Endodermal cell (in vitro differentiated cells): ENCODE data around the gene LIPG. TPM values are rescaled to one million over a fixed set of nuclear protein-coding genes. Genes with fewer than 3 reads are reported as not detected.
A peak's percentile ranks its signal among the peaks of the same experiment; 100 is the strongest.

Experiments used
- DNase-seq: peaks from one replicate; pipeline ENCODE4 v3.0.0-alpha.2; 2017
- H3K27ac ChIP-seq: 2 replicates; pipeline ENCODE4 v1.5.1; 2013; ENCODE audit warnings: mild to moderate bottlenecking, low read depth, low read length, moderate library complexity
- H3K27me3 ChIP-seq: 2 replicates; pipeline ENCODE4 v1.6.1; 2013; ENCODE audit warnings: mild to moderate bottlenecking, low read length, moderate library complexity; ENCODE audit not compliant: insufficient read depth, control insufficient read depth, poor library complexity, severe bottlenecking
- H3K36me3 ChIP-seq: 2 replicates; pipeline ENCODE4 v1.7.0; 2013; ENCODE audit warnings: mild to moderate bottlenecking, low read length, moderate library complexity; ENCODE audit not compliant: control insufficient read depth, insufficient read depth
- H3K4me1 ChIP-seq: one replicate; pipeline ENCODE4 v1.7.0; 2013; ENCODE audit warnings: low read length; ENCODE audit not compliant: control insufficient read depth, insufficient read depth
- H3K4me3 ChIP-seq: 2 replicates; pipeline ENCODE4 v1.5.1; 2013; ENCODE audit warnings: mild to moderate bottlenecking, low read length, moderate library complexity
- H3K9ac ChIP-seq: 2 replicates; pipeline ENCODE4 v1.6.1; 2013; ENCODE audit warnings: mild to moderate bottlenecking, low read length, moderate library complexity; ENCODE audit not compliant: poor library complexity, severe bottlenecking; ENCODE audit errors: extremely low read depth
- H3K9me3 ChIP-seq: 2 replicates; pipeline ENCODE4 v1.6.1; 2013; ENCODE audit warnings: mild to moderate bottlenecking, low read length, moderate library complexity; ENCODE audit not compliant: control insufficient read depth
- H3K27ac Mint-ChIP-seq: 2 replicates; pipeline ENCODE4 v1.8.0; 2020; ENCODE audit warnings: mixed read lengths
- H3K27me3 Mint-ChIP-seq: 2 replicates; pipeline ENCODE4 v1.8.0; 2021; ENCODE audit warnings: mild to moderate bottlenecking, mixed read lengths; ENCODE audit not compliant: insufficient read depth
- H3K36me3 Mint-ChIP-seq: 2 replicates; pipeline ENCODE4 v1.8.0; 2020; ENCODE audit warnings: low read depth, mixed read lengths
- H3K4me1 Mint-ChIP-seq: 2 replicates; pipeline ENCODE4 v1.8.0; 2020; ENCODE audit warnings: mixed read lengths
- H3K4me3 Mint-ChIP-seq: 2 replicates; pipeline ENCODE4 v1.8.0; 2020; ENCODE audit warnings: mild to moderate bottlenecking, moderate library complexity, mixed read lengths
- H3K9me3 Mint-ChIP-seq: 2 replicates; pipeline ENCODE4 v1.8.0; 2020; ENCODE audit warnings: mild to moderate bottlenecking, mixed read lengths
- WGBS, 2 experiments: methylation state at CpG; one replicate each; pipeline versions ENCODE4 v1.1.5 to v1.1.7; 2013; ENCODE audit warnings: missing lambda C conversion rate in 2 of 2, mixed read lengths in 1 of 2; ENCODE audit not compliant: insufficient coverage in 1 of 2, insufficient read length in 1 of 2; 5-methylcytosine and 5-hydroxymethylcytosine counted together
- total RNA-seq, 2 donors: library from RNA; stranded (reverse); fragmentation: NEBNext Ultra II Directional in 1 of 2; extraction: Animal tissue kit (Norgen Biotek cat#: 25700) in 1 of 2; gene quantifications; 2 replicates in 1 of 2; 3 replicates in 1 of 2; pipeline ENCODE4 v1.2.1, GENCODE V29; 2021
- TF ChIP-seq, protein P1 (sequence below): fragments of 200-600 bp; sonication (generic); conservative IDR thresholded peaks from 2 replicates; pipeline ENCODE4 v1.5.0; 2021; ENCODE audit warnings: antibody characterized with exemption, mild to moderate bottlenecking

The LIPG gene
- total RNA-seq, 2 donors from 2014 or later: 4.0 to 5.0 TPM

DNA sequence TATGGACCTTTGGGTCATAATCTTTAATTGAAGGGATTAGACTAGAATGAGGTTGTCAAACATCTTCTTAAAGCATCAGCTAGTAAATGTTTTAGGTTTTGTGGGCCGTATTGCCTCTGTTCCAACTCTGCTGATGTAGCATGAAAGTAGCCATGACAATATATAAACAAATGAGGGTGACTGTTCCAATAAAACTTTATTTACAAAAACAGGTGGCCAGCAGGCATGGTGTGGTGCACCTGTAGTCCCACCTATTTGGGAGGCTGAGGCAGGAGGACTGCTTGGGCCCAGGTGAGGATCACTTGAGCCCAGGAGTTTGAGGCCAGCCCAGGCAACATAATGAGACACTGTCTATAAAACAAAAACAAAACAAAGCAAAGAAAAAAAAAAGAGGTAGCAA is 18.4 kb downstream of the LIPG start:
- Histone ChIP-seq H3K4me1 (no peaks in the 10 kb centered on the region), H3K4me3 (no peak overlapping the region), H3K36me3 (no peaks in the 10 kb centered on the region), H3K27me3 (no peaks in the 10 kb centered on the region), H3K9ac (no peak overlapping the region), H3K9me3 (no peaks in the 10 kb centered on the region), H3K27ac (no peak overlapping the region)
- H3K4me3 Mint-ChIP-seq: no peak overlapping the region
- H3K9me3 Mint-ChIP-seq: peaks cover 14% of the 10 kb centered on the region
- peaks cover 12% of the 10 kb centered on the region for H3K36me3 Mint-ChIP-seq
- peaks cover 5% of the 10 kb centered on the region for H3K4me1 Mint-ChIP-seq
- WGBS, 2 experiments: 89 to 100% methylated on average over 1 of the region's 1 CpG
- H3K27me3 Mint-ChIP-seq: peaks cover 10% of the 10 kb centered on the region
- peak; percentile 10 for DNase-seq
- H3K27ac Mint-ChIP-seq: no peak overlapping the region
- TF ChIP-seq, protein P1, sequence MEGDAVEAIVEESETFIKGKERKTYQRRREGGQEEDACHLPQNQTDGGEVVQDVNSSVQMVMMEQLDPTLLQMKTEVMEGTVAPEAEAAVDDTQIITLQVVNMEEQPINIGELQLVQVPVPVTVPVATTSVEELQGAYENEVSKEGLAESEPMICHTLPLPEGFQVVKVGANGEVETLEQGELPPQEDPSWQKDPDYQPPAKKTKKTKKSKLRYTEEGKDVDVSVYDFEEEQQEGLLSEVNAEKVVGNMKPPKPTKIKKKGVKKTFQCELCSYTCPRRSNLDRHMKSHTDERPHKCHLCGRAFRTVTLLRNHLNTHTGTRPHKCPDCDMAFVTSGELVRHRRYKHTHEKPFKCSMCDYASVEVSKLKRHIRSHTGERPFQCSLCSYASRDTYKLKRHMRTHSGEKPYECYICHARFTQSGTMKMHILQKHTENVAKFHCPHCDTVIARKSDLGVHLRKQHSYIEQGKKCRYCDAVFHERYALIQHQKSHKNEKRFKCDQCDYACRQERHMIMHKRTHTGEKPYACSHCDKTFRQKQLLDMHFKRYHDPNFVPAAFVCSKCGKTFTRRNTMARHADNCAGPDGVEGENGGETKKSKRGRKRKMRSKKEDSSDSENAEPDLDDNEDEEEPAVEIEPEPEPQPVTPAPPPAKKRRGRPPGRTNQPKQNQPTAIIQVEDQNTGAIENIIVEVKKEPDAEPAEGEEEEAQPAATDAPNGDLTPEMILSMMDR: no peak

DNA sequence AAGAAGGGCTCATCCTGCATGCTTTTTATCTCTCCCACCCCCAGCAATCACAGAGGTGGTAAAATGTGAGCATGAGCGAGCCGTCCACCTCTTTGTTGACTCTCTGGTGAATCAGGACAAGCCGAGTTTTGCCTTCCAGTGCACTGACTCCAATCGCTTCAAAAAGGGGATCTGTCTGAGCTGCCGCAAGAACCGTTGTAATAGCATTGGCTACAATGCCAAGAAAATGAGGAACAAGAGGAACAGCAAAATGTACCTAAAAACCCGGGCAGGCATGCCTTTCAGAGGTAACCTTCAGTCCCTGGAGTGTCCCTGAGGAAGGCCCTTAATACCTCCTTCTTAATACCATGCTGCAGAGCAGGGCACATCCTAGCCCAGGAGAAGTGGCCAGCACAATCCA is 19.5 kb downstream of the LIPG start:
- Histone ChIP-seq H3K4me1 (no peaks in the 10 kb centered on the region), H3K4me3 (no peak overlapping the region), H3K36me3 (no peaks in the 10 kb centered on the region), H3K27me3 (no peaks in the 10 kb centered on the region), H3K27ac (no peak overlapping the region), H3K9me3 (no peaks in the 10 kb centered on the region), H3K9ac (no peak overlapping the region)
- H3K4me1 Mint-ChIP-seq: peaks cover 16% of the 10 kb centered on the region
- DNase-seq: no peak
- H3K27me3 Mint-ChIP-seq: peaks cover 10% of the 10 kb centered on the region
- peaks cover 7% of the 10 kb centered on the region for H3K36me3 Mint-ChIP-seq
- TF ChIP-seq, protein P1: no peak
- WGBS, 2 experiments: 91 to 93% methylated on average over 7 of the region's 7 CpGs
- peaks cover 12% of the 10 kb centered on the region for H3K9me3 Mint-ChIP-seq
- no peak overlapping the region for H3K27ac Mint-ChIP-seq
- no peak overlapping the region for H3K4me3 Mint-ChIP-seq

DNA sequence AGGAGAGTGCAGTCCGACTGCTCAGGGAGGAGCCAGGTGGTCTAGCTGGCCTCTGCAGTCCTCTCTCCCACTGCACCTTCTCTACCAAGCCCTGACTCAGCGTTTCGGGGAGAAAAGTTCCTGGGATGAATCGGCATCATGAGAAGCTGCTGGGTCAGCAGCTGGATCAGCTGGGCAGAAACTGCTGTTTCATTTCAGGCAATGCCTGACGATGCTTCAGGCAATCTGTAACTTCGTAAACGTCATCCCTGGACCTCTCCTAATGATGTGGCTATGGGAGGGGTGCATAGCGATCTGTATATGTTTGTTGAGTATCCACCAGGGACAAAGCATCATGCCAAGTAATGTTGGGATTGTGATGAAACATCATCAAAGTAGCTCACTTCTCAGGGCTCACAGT is 20.7 kb downstream of the LIPG start:
- TF ChIP-seq, protein P1: no peak
- H3K27me3 Mint-ChIP-seq: peaks cover 12% of the 10 kb centered on the region
- peaks cover 12% of the 10 kb centered on the region for H3K9me3 Mint-ChIP-seq
- Histone ChIP-seq H3K27me3 (no peaks in the 10 kb centered on the region), H3K4me1 (no peaks in the 10 kb centered on the region), H3K27ac (no peak overlapping the region), H3K4me3 (no peak overlapping the region), H3K9ac (no peak overlapping the region), H3K9me3 (no peaks in the 10 kb centered on the region), H3K36me3 (no peaks in the 10 kb centered on the region)
- H3K4me3 Mint-ChIP-seq: no peak overlapping the region
- DNase-seq: no peak
- H3K4me1 Mint-ChIP-seq: peaks cover 21% of the 10 kb centered on the region
- H3K27ac Mint-ChIP-seq: no peak overlapping the region
- H3K36me3 Mint-ChIP-seq: peaks cover 8% of the 10 kb centered on the region
- whole genome bisulfite sequencing, 2 experiments: 91 to 94% methylated on average over 8 of the region's 8 CpGs
